ENCODE data around the gene VPREB3.
A peak's percentile ranks its signal among the peaks of the same experiment; 100 is the strongest.

VPREB3 gene

GRCh38 chr22:23789638-23790037, 35.4 kb upstream of the VPREB3 start:
- Histone ChIP-seq H3K36me3 (ENCODE audit: insufficient read depth, low read length) (peaks cover 35% of the 10 kb centered on the region), H3K27ac (ENCODE audit: low read depth, low read length, poor library complexity, severe bottlenecking) (no peak overlapping the region), H3K79me2 (ENCODE audit: insufficient read depth, low read length) (peaks cover 47% of the 10 kb centered on the region), H3K9me2 (ENCODE audit: low read depth, low read length) (no peaks in the 10 kb centered on the region), H3K4me1 (ENCODE audit: insufficient read depth, low read length, severe bottlenecking) (peaks cover 34% of the 10 kb centered on the region), H4K20me1 (ENCODE audit: insufficient read depth, low read length) (no peaks in the 10 kb centered on the region), H3K9ac (ENCODE audit: low read length) (no peak overlapping the region), H3K9me3 (ENCODE audit: low read length) (no peaks in the 10 kb centered on the region), H3F3A (ENCODE audit: insufficient read depth, low read length) (no peaks in the 10 kb centered on the region), H2AFZ (ENCODE audit: low read length) (no peak overlapping the region), H3K4me3 (ENCODE audit: low read depth, low read length, poor library complexity, severe bottlenecking) (no peak overlapping the region), H3K27me3 (ENCODE audit: insufficient read depth, low read length) (no peaks in the 10 kb centered on the region), H3K4me2 (ENCODE audit: low read length) (peak overlapping the region; percentile 19; the same call in 1 of the 2 replicates)
- no peak for TF ChIP-seq EZH2 (IDR thresholded peaks at IDR 0.05; ENCODE audit: borderline replicate concordance, low read length)
- TF ChIP-seq, protein P1, sequence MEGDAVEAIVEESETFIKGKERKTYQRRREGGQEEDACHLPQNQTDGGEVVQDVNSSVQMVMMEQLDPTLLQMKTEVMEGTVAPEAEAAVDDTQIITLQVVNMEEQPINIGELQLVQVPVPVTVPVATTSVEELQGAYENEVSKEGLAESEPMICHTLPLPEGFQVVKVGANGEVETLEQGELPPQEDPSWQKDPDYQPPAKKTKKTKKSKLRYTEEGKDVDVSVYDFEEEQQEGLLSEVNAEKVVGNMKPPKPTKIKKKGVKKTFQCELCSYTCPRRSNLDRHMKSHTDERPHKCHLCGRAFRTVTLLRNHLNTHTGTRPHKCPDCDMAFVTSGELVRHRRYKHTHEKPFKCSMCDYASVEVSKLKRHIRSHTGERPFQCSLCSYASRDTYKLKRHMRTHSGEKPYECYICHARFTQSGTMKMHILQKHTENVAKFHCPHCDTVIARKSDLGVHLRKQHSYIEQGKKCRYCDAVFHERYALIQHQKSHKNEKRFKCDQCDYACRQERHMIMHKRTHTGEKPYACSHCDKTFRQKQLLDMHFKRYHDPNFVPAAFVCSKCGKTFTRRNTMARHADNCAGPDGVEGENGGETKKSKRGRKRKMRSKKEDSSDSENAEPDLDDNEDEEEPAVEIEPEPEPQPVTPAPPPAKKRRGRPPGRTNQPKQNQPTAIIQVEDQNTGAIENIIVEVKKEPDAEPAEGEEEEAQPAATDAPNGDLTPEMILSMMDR (IDR thresholded peaks at IDR 0.05; ENCODE audit: low read length) = peak; percentile 43; the same call in 1 of the 2 replicates

GRCh38 chr22:23789121-23789520, 34.9 kb upstream of the VPREB3 start:
- Histone ChIP-seq H3K4me3 (ENCODE audit: low read depth, low read length, poor library complexity, severe bottlenecking) (no peak overlapping the region), H3K79me2 (ENCODE audit: insufficient read depth, low read length) (peaks cover 47% of the 10 kb centered on the region), H3K9me3 (ENCODE audit: low read length) (no peaks in the 10 kb centered on the region), H3F3A (ENCODE audit: insufficient read depth, low read length) (no peaks in the 10 kb centered on the region), H2AFZ (ENCODE audit: low read length) (no peak overlapping the region), H3K4me2 (ENCODE audit: low read length) (peak overlapping the region; percentile 19; the same call in 1 of the 2 replicates), H3K4me1 (ENCODE audit: insufficient read depth, low read length, severe bottlenecking) (peaks cover 34% of the 10 kb centered on the region), H4K20me1 (ENCODE audit: insufficient read depth, low read length) (no peaks in the 10 kb centered on the region), H3K9ac (ENCODE audit: low read length) (no peak overlapping the region), H3K27ac (ENCODE audit: low read depth, low read length, poor library complexity, severe bottlenecking) (no peak overlapping the region), H3K36me3 (ENCODE audit: insufficient read depth, low read length) (peaks cover 30% of the 10 kb centered on the region), H3K27me3 (ENCODE audit: insufficient read depth, low read length) (no peaks in the 10 kb centered on the region), H3K9me2 (ENCODE audit: low read depth, low read length) (no peaks in the 10 kb centered on the region)
- TF ChIP-seq, protein P1 (IDR thresholded peaks at IDR 0.05; ENCODE audit: low read length) = no peak
- no peak for TF ChIP-seq EZH2 (IDR thresholded peaks at IDR 0.05; ENCODE audit: borderline replicate concordance, low read length)

GRCh38 chr22:23787910-23788309, 33.7 kb upstream of the VPREB3 start:
- Histone ChIP-seq H3K4me2 (ENCODE audit: low read length) (peak overlapping the region; percentile 83), H3K9me2 (ENCODE audit: low read depth, low read length) (no peaks in the 10 kb centered on the region), H3K9ac (ENCODE audit: low read length) (peak overlapping the region; percentile 90), H3K79me2 (ENCODE audit: insufficient read depth, low read length) (peaks cover 47% of the 10 kb centered on the region), H2AFZ (ENCODE audit: low read length) (no peak overlapping the region), H3K9me3 (ENCODE audit: low read length) (no peaks in the 10 kb centered on the region), H3K4me3 (ENCODE audit: low read depth, low read length, poor library complexity, severe bottlenecking) (peak overlapping the region; percentile 73), H3K27me3 (ENCODE audit: insufficient read depth, low read length) (no peaks in the 10 kb centered on the region), H3K4me1 (ENCODE audit: insufficient read depth, low read length, severe bottlenecking) (peaks cover 34% of the 10 kb centered on the region), H3F3A (ENCODE audit: insufficient read depth, low read length) (no peaks in the 10 kb centered on the region), H4K20me1 (ENCODE audit: insufficient read depth, low read length) (no peaks in the 10 kb centered on the region), H3K36me3 (ENCODE audit: insufficient read depth, low read length) (peaks cover 18% of the 10 kb centered on the region), H3K27ac (ENCODE audit: low read depth, low read length, poor library complexity, severe bottlenecking) (peak overlapping the region; percentile 6)
- TF ChIP-seq EZH2 (IDR thresholded peaks at IDR 0.05; ENCODE audit: borderline replicate concordance, low read length) = no peak
- TF ChIP-seq, protein P1 (IDR thresholded peaks at IDR 0.05; ENCODE audit: low read length) = no peak
